ENCODE measurements around the gene ZBED5. TPM values are rescaled to one million over a fixed set of nuclear protein-coding genes. Genes with fewer than 3 reads are reported as not detected.

The ZBED5 gene
- polyA plus RNA-seq, 1 donor = 59.1 TPM

- H3K9me3 ChIP-seq (ENCODE audit: control insufficient read depth, low read depth, low read length) = no peaks in the 10 kb centered on the region
- H3K4me1 ChIP-seq (ENCODE audit: control insufficient read depth, insufficient read depth, low read length) = no peaks in the 10 kb centered on the region
- no peaks in the 10 kb centered on the region for H3K27me3 ChIP-seq (ENCODE audit: control insufficient read depth, insufficient read depth, low read length)
- H3K36me3 ChIP-seq (ENCODE audit: control insufficient read depth, insufficient read depth, low read length) = no peaks in the 10 kb centered on the region
- no peak overlapping the region for H3K27ac ChIP-seq (ENCODE audit: low read length)
- no peak overlapping the region for H3K4me3 ChIP-seq (ENCODE audit: low read length)
- 17% methylated on average over 1 of the region's 3 CpGs for WGBS (ENCODE audit: insufficient coverage, low lambda C conversion rate)
- no peak for DNase-seq
These were observed 24.0 kb upstream of the ZBED5 start for GRCh38 chr11:10881892-10882291.

GRCh38 chr11:10878408-10879214, 20.8 kb upstream of the ZBED5 start:
- Histone ChIP-seq H3K4me1 (ENCODE audit: control insufficient read depth, insufficient read depth, low read length) (no peaks in the 10 kb centered on the region), H3K27ac (ENCODE audit: low read length) (no peak overlapping the region), H3K36me3 (ENCODE audit: control insufficient read depth, insufficient read depth, low read length) (no peaks in the 10 kb centered on the region), H3K4me3 (ENCODE audit: low read length) (no peak overlapping the region), H3K9me3 (ENCODE audit: control insufficient read depth, low read depth, low read length) (peaks cover 5% of the 10 kb centered on the region), H3K27me3 (ENCODE audit: control insufficient read depth, insufficient read depth, low read length) (no peaks in the 10 kb centered on the region)
- peak in 1 of 2 donors; percentile 69 for DNase-seq
- WGBS (ENCODE audit: insufficient coverage, low lambda C conversion rate) = no CpG with 5 or more reads among the region's 7 CpGs

GRCh38 chr11:10876158-10876557, 18.3 kb upstream of the ZBED5 start:
- no peak for DNase-seq
- H3K27me3 ChIP-seq (ENCODE audit: control insufficient read depth, insufficient read depth, low read length) = no peaks in the 10 kb centered on the region
- no peaks in the 10 kb centered on the region for H3K36me3 ChIP-seq (ENCODE audit: control insufficient read depth, insufficient read depth, low read length)
- no peak overlapping the region for H3K4me3 ChIP-seq (ENCODE audit: low read length)
- H3K9me3 ChIP-seq (ENCODE audit: control insufficient read depth, low read depth, low read length) = peaks cover 24% of the 10 kb centered on the region
- no peak overlapping the region for H3K27ac ChIP-seq (ENCODE audit: low read length)
- no peaks in the 10 kb centered on the region for H3K4me1 ChIP-seq (ENCODE audit: control insufficient read depth, insufficient read depth, low read length)

GRCh38 chr11:10875430-10876021, 17.7 kb upstream of the ZBED5 start:
- peaks cover 24% of the 10 kb centered on the region for H3K9me3 ChIP-seq (ENCODE audit: control insufficient read depth, low read depth, low read length)
- DNase-seq = no peak
- no peaks in the 10 kb centered on the region for H3K27me3 ChIP-seq (ENCODE audit: control insufficient read depth, insufficient read depth, low read length)
- H3K4me1 ChIP-seq (ENCODE audit: control insufficient read depth, insufficient read depth, low read length) = no peaks in the 10 kb centered on the region
- H3K36me3 ChIP-seq (ENCODE audit: control insufficient read depth, insufficient read depth, low read length) = no peaks in the 10 kb centered on the region
- no peak overlapping the region for H3K4me3 ChIP-seq (ENCODE audit: low read length)
- no peak overlapping the region for H3K27ac ChIP-seq (ENCODE audit: low read length)
- 90% methylated on average over 2 of the region's 2 CpGs for WGBS (ENCODE audit: insufficient coverage, low lambda C conversion rate)

- Histone ChIP-seq H3K36me3 (ENCODE audit: control insufficient read depth, insufficient read depth, low read length) (no peaks in the 10 kb centered on the region), H3K4me3 (ENCODE audit: low read length) (no peak overlapping the region), H3K27ac (ENCODE audit: low read length) (no peak overlapping the region), H3K4me1 (ENCODE audit: control insufficient read depth, insufficient read depth, low read length) (no peaks in the 10 kb centered on the region), H3K27me3 (ENCODE audit: control insufficient read depth, insufficient read depth, low read length) (no peaks in the 10 kb centered on the region), H3K9me3 (ENCODE audit: control insufficient read depth, low read depth, low read length) (peaks cover 24% of the 10 kb centered on the region)
- no peak for DNase-seq
- 93% methylated on average over 2 of the region's 2 CpGs for WGBS (ENCODE audit: insufficient coverage, low lambda C conversion rate)
These were observed 14.2 kb upstream of the ZBED5 start for GRCh38 chr11:10872097-10872496.

GRCh38 chr11:10868352-10868751, 10.5 kb upstream of the ZBED5 start:
- no CpG with 5 or more reads among the region's 3 CpGs for WGBS (ENCODE audit: insufficient coverage, low lambda C conversion rate)
- Histone ChIP-seq H3K27ac (ENCODE audit: low read length) (no peak overlapping the region), H3K9me3 (ENCODE audit: control insufficient read depth, low read depth, low read length) (peaks cover 20% of the 10 kb centered on the region)

GRCh38 chr11:10866893-10867331, 9.1 kb upstream of the ZBED5 start:
- Histone ChIP-seq H3K4me1 (ENCODE audit: control insufficient read depth, insufficient read depth, low read length) (no peaks in the 10 kb centered on the region), H3K36me3 (ENCODE audit: control insufficient read depth, insufficient read depth, low read length) (no peaks in the 10 kb centered on the region), H3K9me3 (ENCODE audit: control insufficient read depth, low read depth, low read length) (peaks cover 8% of the 10 kb centered on the region), H3K27ac (ENCODE audit: low read length) (peak overlapping the region; percentile 0), H3K4me3 (ENCODE audit: low read length) (no peak overlapping the region), H3K27me3 (ENCODE audit: control insufficient read depth, insufficient read depth, low read length) (no peaks in the 10 kb centered on the region)
- peak in 1 of 2 donors; percentile 58 for DNase-seq
- no CpG with 5 or more reads among the region's 10 CpGs for WGBS (ENCODE audit: insufficient coverage, low lambda C conversion rate)

More at GRCh38 chr11:10868352-10868751, 10.5 kb upstream of the ZBED5 start:
- no peaks in the 10 kb centered on the region for H3K27me3 ChIP-seq (ENCODE audit: control insufficient read depth, insufficient read depth, low read length)
- H3K36me3 ChIP-seq (ENCODE audit: control insufficient read depth, insufficient read depth, low read length) = no peaks in the 10 kb centered on the region
- no peaks in the 10 kb centered on the region for H3K4me1 ChIP-seq (ENCODE audit: control insufficient read depth, insufficient read depth, low read length)
- no peak for DNase-seq
- no peak overlapping the region for H3K4me3 ChIP-seq (ENCODE audit: low read length)

- DNase-seq = no peak
- Histone ChIP-seq H3K36me3 (ENCODE audit: control insufficient read depth, insufficient read depth, low read length) (no peaks in the 10 kb centered on the region), H3K4me1 (ENCODE audit: control insufficient read depth, insufficient read depth, low read length) (no peaks in the 10 kb centered on the region), H3K9me3 (ENCODE audit: control insufficient read depth, low read depth, low read length) (peaks cover 4% of the 10 kb centered on the region), H3K4me3 (ENCODE audit: low read length) (no peak overlapping the region), H3K27ac (ENCODE audit: low read length) (no peak overlapping the region), H3K27me3 (ENCODE audit: control insufficient read depth, insufficient read depth, low read length) (no peaks in the 10 kb centered on the region)
These were observed 8.0 kb upstream of the ZBED5 start for GRCh38 chr11:10865837-10866270.

GRCh38 chr11:10864688-10865087, 6.8 kb upstream of the ZBED5 start:
- Histone ChIP-seq H3K4me3 (ENCODE audit: low read length) (no peak overlapping the region), H3K27ac (ENCODE audit: low read length) (no peak overlapping the region), H3K9me3 (ENCODE audit: control insufficient read depth, low read depth, low read length) (peaks cover 4% of the 10 kb centered on the region), H3K27me3 (ENCODE audit: control insufficient read depth, insufficient read depth, low read length) (no peaks in the 10 kb centered on the region), H3K4me1 (ENCODE audit: control insufficient read depth, insufficient read depth, low read length) (no peaks in the 10 kb centered on the region), H3K36me3 (ENCODE audit: control insufficient read depth, insufficient read depth, low read length) (no peaks in the 10 kb centered on the region)
- 80% methylated on average over 1 of the region's 2 CpGs for WGBS (ENCODE audit: insufficient coverage, low lambda C conversion rate)
- no peak for DNase-seq

- H3K4me1 ChIP-seq (ENCODE audit: control insufficient read depth, insufficient read depth, low read length) = no peaks in the 10 kb centered on the region
- no peak for DNase-seq
- 100% methylated on average over 1 of the region's 1 CpG for WGBS (ENCODE audit: insufficient coverage, low lambda C conversion rate)
- H3K27ac ChIP-seq (ENCODE audit: low read length) = no peak overlapping the region
- no peak overlapping the region for H3K4me3 ChIP-seq (ENCODE audit: low read length)
- no peaks in the 10 kb centered on the region for H3K36me3 ChIP-seq (ENCODE audit: control insufficient read depth, insufficient read depth, low read length)
- H3K27me3 ChIP-seq (ENCODE audit: control insufficient read depth, insufficient read depth, low read length) = no peaks in the 10 kb centered on the region
- H3K9me3 ChIP-seq (ENCODE audit: control insufficient read depth, low read depth, low read length) = peaks cover 4% of the 10 kb centered on the region
These were observed 4.6 kb upstream of the ZBED5 start for GRCh38 chr11:10862446-10862845.

- H3K27ac ChIP-seq (ENCODE audit: low read length) = no peak overlapping the region
- no CpG with 5 or more reads among the region's 1 CpG for WGBS (ENCODE audit: insufficient coverage, low lambda C conversion rate)
- H3K9me3 ChIP-seq (ENCODE audit: control insufficient read depth, low read depth, low read length) = peaks cover 4% of the 10 kb centered on the region
These were observed 3.9 kb upstream of the ZBED5 start for GRCh38 chr11:10861799-10862198.

More at GRCh38 chr11:10861799-10862198, 3.9 kb upstream of the ZBED5 start:
- no peak overlapping the region for H3K4me3 ChIP-seq (ENCODE audit: low read length)
- H3K4me1 ChIP-seq (ENCODE audit: control insufficient read depth, insufficient read depth, low read length) = no peaks in the 10 kb centered on the region
- H3K27me3 ChIP-seq (ENCODE audit: control insufficient read depth, insufficient read depth, low read length) = no peaks in the 10 kb centered on the region
- H3K36me3 ChIP-seq (ENCODE audit: control insufficient read depth, insufficient read depth, low read length) = no peaks in the 10 kb centered on the region
- no peak for DNase-seq
